IMR-90 (cell line): ENCODE results near the gene LDHD. TPM values are rescaled to one million over a fixed set of nuclear protein-coding genes. Genes with fewer than 3 reads are reported as not detected.

Source experiments
- ATAC-seq: fragments of 200-7000 bp; cut with Tn5 transposase; 2 replicates; pipeline ENCODE4 v1.9.1; 2020; ENCODE audit warnings: low read depth, mild to moderate bottlenecking, moderate library complexity
- BruUV-seq: library from RNA; stranded (reverse); fragments of 400-500 nt; replicated peaks from 2 replicates; lab custom pipeline; 2021; lab: Mats Ljungman, UMichigan
- CTCF ChIA-PET: fragments of 300-600 bp; formaldehyde crosslinking; extraction: SDS; loops from one replicate; lab custom pipeline; 2021; ENCODE audit warnings: antibody characterized with exemption; lab: Yijun Ruan, JAX
- POLR2A ChIA-PET: fragments of 300-600 bp; sonication (Branson Sonifier 250); formaldehyde crosslinking; loops from one replicate; lab custom pipeline; 2022; ENCODE audit warnings: antibody characterized with exemption; ENCODE audit not compliant: unreplicated experiment; lab: Charles Lee
- DNase-seq: peaks from one replicate; pipeline ENCODE4 v3.0.0; 2013
- H2AFZ ChIP-seq: replicated peaks from 2 replicates; pipeline ENCODE3; 2013; ENCODE audit warnings: low read length, mild to moderate bottlenecking; ENCODE audit not compliant: poor library complexity
- H2AK5ac ChIP-seq: 2 replicates; pipeline ENCODE4 v1.6.1; 2013; ENCODE audit warnings: low read depth, low read length, inconsistent platforms
- H2AK9ac ChIP-seq: replicated peaks from 2 replicates; pipeline ENCODE3; 2013; ENCODE audit warnings: mild to moderate bottlenecking, low read depth, low read length, moderate library complexity; ENCODE audit not compliant: poor library complexity
- H2BK120ac ChIP-seq: 2 replicates; pipeline ENCODE4 v1.6.1; 2013; ENCODE audit warnings: low read depth, low read length, inconsistent platforms
- H2BK15ac ChIP-seq: 3 replicates; pipeline ENCODE4 v1.6.1; 2013; ENCODE audit warnings: low read depth, low read length, inconsistent platforms
- H2BK20ac ChIP-seq: 2 replicates; pipeline ENCODE4 v1.6.1; 2013; ENCODE audit warnings: low read depth, mild to moderate bottlenecking, inconsistent platforms, low read length, moderate library complexity
- H2BK5ac ChIP-seq: 2 replicates; pipeline ENCODE4 v1.6.1; 2013; ENCODE audit warnings: mild to moderate bottlenecking, low read depth, low read length, inconsistent platforms; ENCODE audit not compliant: poor library complexity, severe bottlenecking
- H3K14ac ChIP-seq: replicated peaks from 2 replicates; pipeline ENCODE4 v1.6.1; 2013; ENCODE audit warnings: low read depth, low read length, inconsistent platforms
- H3K18ac ChIP-seq: 2 replicates; pipeline ENCODE4 v1.6.1; 2013; ENCODE audit warnings: low read depth, low read length, control low read depth
- H3K23ac ChIP-seq: 2 replicates; pipeline ENCODE4 v1.6.1; 2013; ENCODE audit warnings: low read depth, low read length, inconsistent platforms
- H3K27ac ChIP-seq: 2 replicates; pipeline ENCODE4 v1.5.1; 2013; ENCODE audit warnings: mild to moderate bottlenecking, control low read depth, low read length; ENCODE audit not compliant: insufficient read depth
- H3K27me3 ChIP-seq: 2 replicates; pipeline ENCODE4 v1.6.1; 2013; ENCODE audit warnings: low read length; ENCODE audit not compliant: control insufficient read depth, insufficient read depth
- H3K36me3 ChIP-seq: 2 replicates; pipeline ENCODE4 v1.6.1; 2013; ENCODE audit warnings: low read length, mixed read lengths; ENCODE audit not compliant: control insufficient read depth, insufficient read depth
- H3K4ac ChIP-seq: 2 replicates; pipeline ENCODE4 v1.6.1; 2013; ENCODE audit warnings: low read depth, low read length, inconsistent platforms
- H3K4me1 ChIP-seq: 2 replicates; pipeline ENCODE4 v1.6.1; 2013; ENCODE audit warnings: low read length, mixed read lengths; ENCODE audit not compliant: control insufficient read depth, insufficient read depth
- H3K4me2 ChIP-seq: 2 replicates; pipeline ENCODE4 v1.6.1; 2013; ENCODE audit warnings: low read depth, mild to moderate bottlenecking, control low read depth, low read length, moderate library complexity
- H3K4me3 ChIP-seq: 2 replicates; pipeline ENCODE4 v1.5.1; 2013; ENCODE audit warnings: low read depth, mild to moderate bottlenecking, control low read depth, low read length, moderate library complexity; ENCODE audit not compliant: insufficient read depth
- H3K56ac ChIP-seq: 2 replicates; pipeline ENCODE4 v1.6.1; 2013; ENCODE audit warnings: low read length, inconsistent platforms; ENCODE audit not compliant: insufficient read depth; ENCODE audit errors: extremely low read depth
- H3K79me1 ChIP-seq, 2 experiments: 2 replicates each; pipeline ENCODE4 v1.6.1; 2013; ENCODE audit warnings: low read length in 2 of 2, inconsistent platforms in 1 of 2, low read depth in 1 of 2
- H3K9ac ChIP-seq: 2 replicates; pipeline ENCODE4 v1.6.1; 2013; ENCODE audit warnings: low read depth, low read length, control low read depth
- H3K9me1 ChIP-seq: 2 replicates; pipeline ENCODE4 v1.6.1; 2013; ENCODE audit warnings: low read length, inconsistent platforms; ENCODE audit not compliant: insufficient read depth
- H3K9me3 ChIP-seq: 2 replicates; pipeline ENCODE4 v1.6.1; 2013; ENCODE audit warnings: low read length; ENCODE audit not compliant: control insufficient read depth, insufficient read depth
- H4K20me1 ChIP-seq: 2 replicates; pipeline ENCODE4 v1.6.1; 2013; ENCODE audit warnings: low read length, inconsistent platforms; ENCODE audit not compliant: insufficient read depth
- H4K5ac ChIP-seq: 2 replicates; pipeline ENCODE4 v1.6.1; 2013; ENCODE audit warnings: mild to moderate bottlenecking, low read depth, low read length, control low read depth
- H4K8ac ChIP-seq, 2 experiments: 2 replicates each; pipeline ENCODE4 v1.6.1; 2013; ENCODE audit warnings: low read depth in 2 of 2, low read length in 2 of 2, control low read depth in 1 of 2, inconsistent platforms in 1 of 2
- H4K91ac ChIP-seq: 2 replicates; pipeline ENCODE4 v1.6.1; 2013; ENCODE audit warnings: low read depth, low read length, inconsistent platforms; ENCODE audit not compliant: insufficient read depth
- MAFK ChIP-seq: IDR thresholded peaks from 2 replicates; pipeline ENCODE4 v1.6.1; 2012; ENCODE audit warnings: low read depth, low read length, improper control_type of control experiment
- NFE2L2 ChIP-seq: fragments of 150-350 bp; IDR thresholded peaks from 2 replicates; pipeline ENCODE4 v1.6.1; 2016; ENCODE audit warnings: low read depth, mild to moderate bottlenecking, low read length
- RCOR1 ChIP-seq: IDR thresholded peaks from 2 replicates; pipeline ENCODE4 v1.6.1; 2012; ENCODE audit warnings: mild to moderate bottlenecking, low read length, improper control_type of control experiment; ENCODE audit not compliant: insufficient replicate concordance
- WGBS, 2 experiments: methylation state at CpG; one replicate each; pipeline versions ENCODE4 v1.1.5 to v1.1.7; 2013; ENCODE audit warnings: missing lambda C conversion rate in 2 of 2; ENCODE audit not compliant: insufficient read length in 1 of 2; ENCODE audit errors: extremely low coverage in 2 of 2; 5-methylcytosine and 5-hydroxymethylcytosine counted together
- dilution Hi-C: fragments of 300-500 bp; cut with HindIII; formaldehyde crosslinking; loops from one replicate; pipeline ENCODE4 v1.14.3; 2018; ENCODE audit warnings: low sequenced_read_pairs; ENCODE audit not compliant: unreplicated experiment
- in situ Hi-C: fragments of 300-500 bp; cut with MboI; formaldehyde crosslinking; loops from 3 replicates; pipeline ENCODE4 v1.14.3; 2019; ENCODE audit warnings: low sequenced_read_pairs, inconsistent platforms, mixed read lengths
- intact Hi-C: fragments of 100-400 bp; cut with micrococcal nuclease; formaldehyde crosslinking; loops from 2 replicates; pipeline ENCODE4 v1.10.0; 2022
- polyA plus RNA-seq, 3 experiments: library from polyadenylated mRNA; depleted of rRNA; stranded (reverse); fragments of >200 nt; gene quantifications; 2 replicates each; pipeline ENCODE4 v1.2.3, GENCODE V29; 2012; ENCODE audit warnings: low replicate concordance in 1 of 3
- total RNA-seq: library from RNA; depleted of rRNA; stranded (reverse); fragments of >200 nt; gene quantifications from 2 replicates; pipeline ENCODE4 v1.2.3, GENCODE V29; 2012

The LDHD gene
- total and polyA plus RNA-seq, 2 of the 4 experiments (the other 2 are of a cell fraction) = under 0.01 to 0.26 TPM

DNA sequence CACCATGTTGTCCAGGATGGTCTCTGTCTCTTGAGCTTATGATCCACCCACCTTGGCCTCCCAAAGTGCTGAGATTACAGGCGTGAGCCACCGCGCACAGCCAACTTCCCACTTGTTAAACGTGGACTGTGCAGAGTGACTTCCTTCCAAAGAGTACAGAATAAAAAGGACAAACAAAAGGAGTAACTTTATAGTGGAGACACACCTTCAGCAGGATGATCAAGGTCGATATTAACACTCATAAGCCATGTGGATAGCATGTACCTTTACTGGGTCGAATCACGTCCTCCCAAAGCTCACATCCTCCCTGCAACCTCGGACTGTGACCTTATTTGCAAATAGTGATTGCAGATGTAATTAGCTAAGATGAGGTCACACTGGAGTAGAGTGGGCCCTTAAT, 21.7 kb upstream of the LDHD start:
- Histone ChIP-seq H2BK120ac (no peak overlapping the region), H3K18ac (no peak overlapping the region), H3K27ac (no peak overlapping the region), H2AFZ (no peak overlapping the region), H3K14ac (no peak overlapping the region), H3K79me1 (no peaks in the 10 kb centered on the region), H3K4me2 (no peak overlapping the region), H3K4me1 (no peaks in the 10 kb centered on the region), H2BK20ac (no peak overlapping the region), H4K5ac (no peak overlapping the region), H3K9me3 (no peaks in the 10 kb centered on the region), H3K9ac (no peak overlapping the region), H2AK5ac (no peak overlapping the region), H2BK5ac (no peak overlapping the region), H3K36me3 (no peaks in the 10 kb centered on the region), H3K4ac (no peak overlapping the region), H3K9me1 (no peaks in the 10 kb centered on the region), H3K23ac (no peak overlapping the region), H3K4me3 (no peak overlapping the region), H4K91ac (no peak overlapping the region), H3K56ac (no peak overlapping the region), H4K8ac (no peak overlapping the region), H2AK9ac (no peak overlapping the region), H2BK15ac (no peak overlapping the region), H3K27me3 (no peaks in the 10 kb centered on the region; the same call in 1 of the 2 replicates), H4K20me1 (no peaks in the 10 kb centered on the region)
- dilution Hi-C loops (no loop called here), in situ Hi-C loops (no loop called here), intact Hi-C loops (no loop called here)
- no peak for DNase-seq
- BruUV-seq = no TSS peak
- no peak for ATAC-seq
- CTCF ChIA-PET = no interaction called here
- POLR2A ChIA-PET = no interaction called here
- 83% methylated on average over 1 of the region's 8 CpGs; no CpG with 5 or more reads in 1 of the 2 experiments for WGBS, 2 experiments
- TF ChIP-seq NFE2L2 (no peak), RCOR1 (no peak), MAFK (no peak)
